ENCODE results near the gene EXOC4. TPM values are rescaled to one million over a fixed set of nuclear protein-coding genes. Genes with fewer than 3 reads are reported as not detected.

The EXOC4 gene
- total RNA-seq, 2 experiments from 2014 or later, result 58.0 to 59.9 TPM

- Mint-ChIP-seq H3K9me3 (no peaks in the 10 kb centered on the region), H3K27me3 (no peaks in the 10 kb centered on the region), H3K4me1 (ENCODE audit: low read depth) (no peaks in the 10 kb centered on the region), H3K4me3 (no peak overlapping the region), H3K36me3 (ENCODE audit: low read depth) (peaks cover 43% of the 10 kb centered on the region), H3K27ac (no peak overlapping the region)
- POLR2A ChIA-PET, result no interaction called here
- ATAC-seq (ENCODE audit: poor library complexity) (no peak), DNase-seq (no peak)
- Histone ChIP-seq H3K27me3 (ENCODE audit: control insufficient read depth in 1 of 2, insufficient read depth in 2 of 2, low read length in 2 of 2) (no peaks in the 10 kb centered on the region), H3K9me3 (ENCODE audit: control insufficient read depth in 1 of 2, insufficient read depth in 1 of 2, low read length in 2 of 2) (no peaks in the 10 kb centered on the region), H3K36me3 (ENCODE audit: insufficient read depth, low read length) (peaks cover 6% of the 10 kb centered on the region), H3K27ac (ENCODE audit: low read depth in 1 of 2, low read length in 2 of 2) (no peak overlapping the region), H3K4me3 (ENCODE audit: low read length) (no peak overlapping the region), H3K4me1 (ENCODE audit: insufficient read depth, low read length) (no peaks in the 10 kb centered on the region)
- TF ChIP-seq CTCF (IDR thresholded peaks at IDR 0.05), result no peak
- CTCF ChIA-PET, result no interaction called here
- intact Hi-C loops (cut with DNase I, micrococcal nuclease), result no loop called here
Measured at GRCh38 chr7:133491201-133491691, 238.4 kb downstream of the EXOC4 start.

- Mint-ChIP-seq H3K27me3 (no peaks in the 10 kb centered on the region), H3K36me3 (ENCODE audit: low read depth) (peaks cover 48% of the 10 kb centered on the region), H3K4me3 (no peak overlapping the region), H3K27ac (no peak overlapping the region), H3K4me1 (ENCODE audit: low read depth) (no peaks in the 10 kb centered on the region), H3K9me3 (no peaks in the 10 kb centered on the region)
- CTCF ChIA-PET, result no interaction called here
- no peak for ATAC-seq (ENCODE audit: poor library complexity)
- no peak overlapping the region for H3K4me3 ChIP-seq (ENCODE audit: low read length)
- no peak for TF ChIP-seq CTCF (IDR thresholded peaks at IDR 0.05)
- intact Hi-C loops (cut with DNase I, micrococcal nuclease), result no loop called here
- H3K27me3 ChIP-seq (ENCODE audit: control insufficient read depth in 1 of 2, insufficient read depth in 2 of 2, low read length in 2 of 2), result no peaks in the 10 kb centered on the region
- DNase-seq, result no peak
- no peak overlapping the region for H3K27ac ChIP-seq (ENCODE audit: low read depth in 1 of 2, low read length in 2 of 2)
- H3K36me3 ChIP-seq (ENCODE audit: insufficient read depth, low read length), result peaks cover 5% of the 10 kb centered on the region
- POLR2A ChIA-PET, result no interaction called here
- H3K4me1 ChIP-seq (ENCODE audit: insufficient read depth, low read length), result no peaks in the 10 kb centered on the region
- no peaks in the 10 kb centered on the region for H3K9me3 ChIP-seq (ENCODE audit: control insufficient read depth in 1 of 2, insufficient read depth in 1 of 2, low read length in 2 of 2)
Measured at GRCh38 chr7:133491846-133492652, 239.2 kb downstream of the EXOC4 start.

- Mint-ChIP-seq H3K27ac (no peak overlapping the region), H3K9me3 (no peaks in the 10 kb centered on the region), H3K4me3 (no peak overlapping the region), H3K36me3 (ENCODE audit: low read depth) (peaks cover 27% of the 10 kb centered on the region), H3K4me1 (ENCODE audit: low read depth) (no peaks in the 10 kb centered on the region), H3K27me3 (no peaks in the 10 kb centered on the region)
- CTCF ChIA-PET, result interaction anchor here (0.7 kb wide), 1 partner anchor 414 kb away, joined by 3 read pairs; no protein-coding TSS in a partner anchor
- ATAC-seq (ENCODE audit: poor library complexity) (no peak), DNase-seq (no peak)
- Histone ChIP-seq H3K27ac (ENCODE audit: low read depth in 1 of 2, low read length in 2 of 2) (no peak overlapping the region), H3K4me1 (ENCODE audit: insufficient read depth, low read length) (no peaks in the 10 kb centered on the region), H3K36me3 (ENCODE audit: insufficient read depth, low read length) (no peaks in the 10 kb centered on the region), H3K9me3 (ENCODE audit: control insufficient read depth in 1 of 2, insufficient read depth in 1 of 2, low read length in 2 of 2) (no peaks in the 10 kb centered on the region), H3K4me3 (ENCODE audit: low read length) (no peak overlapping the region), H3K27me3 (ENCODE audit: control insufficient read depth in 1 of 2, insufficient read depth in 2 of 2, low read length in 2 of 2) (no peaks in the 10 kb centered on the region)
- POLR2A ChIA-PET, result no interaction called here
- intact Hi-C loops (cut with DNase I, micrococcal nuclease), result no loop called here
- TF ChIP-seq CTCF (IDR thresholded peaks at IDR 0.05), result no peak
Measured at GRCh38 chr7:133497061-133497460, 244.2 kb downstream of the EXOC4 start.
